ENCODE measurements around the gene LRRC40. TPM values are rescaled to one million over a fixed set of nuclear protein-coding genes. Genes with fewer than 3 reads are reported as not detected.
A peak's percentile ranks its signal among the peaks of the same experiment; 100 is the strongest.

Gene LRRC40
- total RNA-seq, 1 donor from 2014 or later: 10.3 TPM

DNA sequence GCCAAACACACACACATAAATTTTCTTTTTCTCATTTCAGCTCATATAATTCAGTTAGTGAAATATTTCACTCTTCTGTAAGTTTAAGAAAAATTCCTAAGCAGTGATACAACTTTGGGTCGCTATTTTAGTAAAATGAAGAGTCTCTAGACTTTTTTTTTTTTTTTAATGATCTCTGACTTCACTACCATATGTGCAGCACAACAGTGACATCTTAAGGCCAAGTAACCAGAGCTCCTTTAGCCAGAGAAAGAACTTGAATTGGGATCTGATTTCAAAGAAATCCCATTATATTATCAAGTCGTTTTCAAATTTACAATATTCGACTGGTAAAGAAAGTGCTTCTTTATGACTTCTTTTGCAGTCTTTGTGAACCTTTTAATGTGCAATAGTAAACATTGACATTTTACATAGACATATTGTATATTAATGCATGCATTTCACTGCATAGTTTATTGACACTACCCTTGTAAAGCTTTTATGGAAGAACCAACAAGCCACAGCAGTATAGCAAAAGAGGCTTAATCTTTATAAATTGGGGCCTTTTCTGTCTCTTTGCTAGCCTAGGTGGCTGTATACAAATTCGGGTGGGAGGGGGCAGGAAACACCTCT, 62.2 kb downstream of the LRRC40 start:
- H3K9me3 ChIP-seq: no peaks in the 10 kb centered on the region
- ATAC-seq: no peak
- no peak overlapping the region for H3K27ac ChIP-seq
- intact Hi-C loops (cut with DNase I): no loop called here
- H3K27me3 ChIP-seq: no peaks in the 10 kb centered on the region
- TF ChIP-seq, protein P1, sequence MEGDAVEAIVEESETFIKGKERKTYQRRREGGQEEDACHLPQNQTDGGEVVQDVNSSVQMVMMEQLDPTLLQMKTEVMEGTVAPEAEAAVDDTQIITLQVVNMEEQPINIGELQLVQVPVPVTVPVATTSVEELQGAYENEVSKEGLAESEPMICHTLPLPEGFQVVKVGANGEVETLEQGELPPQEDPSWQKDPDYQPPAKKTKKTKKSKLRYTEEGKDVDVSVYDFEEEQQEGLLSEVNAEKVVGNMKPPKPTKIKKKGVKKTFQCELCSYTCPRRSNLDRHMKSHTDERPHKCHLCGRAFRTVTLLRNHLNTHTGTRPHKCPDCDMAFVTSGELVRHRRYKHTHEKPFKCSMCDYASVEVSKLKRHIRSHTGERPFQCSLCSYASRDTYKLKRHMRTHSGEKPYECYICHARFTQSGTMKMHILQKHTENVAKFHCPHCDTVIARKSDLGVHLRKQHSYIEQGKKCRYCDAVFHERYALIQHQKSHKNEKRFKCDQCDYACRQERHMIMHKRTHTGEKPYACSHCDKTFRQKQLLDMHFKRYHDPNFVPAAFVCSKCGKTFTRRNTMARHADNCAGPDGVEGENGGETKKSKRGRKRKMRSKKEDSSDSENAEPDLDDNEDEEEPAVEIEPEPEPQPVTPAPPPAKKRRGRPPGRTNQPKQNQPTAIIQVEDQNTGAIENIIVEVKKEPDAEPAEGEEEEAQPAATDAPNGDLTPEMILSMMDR (IDR thresholded peaks at IDR 0.05): peak; percentile 12
- H3K4me3 ChIP-seq: no peak overlapping the region
- H3K36me3 ChIP-seq: peaks cover 23% of the 10 kb centered on the region
- H3K4me1 ChIP-seq: peaks cover 13% of the 10 kb centered on the region
- no peak for DNase-seq

DNA sequence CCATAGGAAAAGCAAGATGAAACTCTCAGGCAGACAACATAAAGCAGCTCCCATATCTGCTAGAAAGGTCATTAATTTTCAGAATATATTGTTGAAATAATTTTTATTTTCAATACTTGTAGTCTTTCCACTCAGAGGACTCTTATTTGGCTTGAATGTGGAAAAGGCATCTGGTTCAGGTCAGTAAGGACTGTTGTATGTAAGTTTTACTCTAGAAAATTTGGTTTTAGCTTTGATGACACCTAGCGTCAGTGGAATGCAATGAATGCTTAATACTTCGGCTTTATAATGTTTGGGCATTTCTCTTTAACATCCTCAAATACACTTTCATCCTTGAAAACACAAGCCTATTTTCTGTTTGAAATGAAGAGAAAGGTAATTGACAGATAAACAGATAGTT, 63.3 kb downstream of the LRRC40 start:
- H3K9me3 ChIP-seq: no peaks in the 10 kb centered on the region
- intact Hi-C loops (cut with DNase I): no loop called here
- H3K4me1 ChIP-seq: peaks cover 13% of the 10 kb centered on the region
- TF ChIP-seq, protein P1 (IDR thresholded peaks at IDR 0.05): peak; percentile 24
- no peaks in the 10 kb centered on the region for H3K27me3 ChIP-seq
- no peak overlapping the region for H3K27ac ChIP-seq
- no peak overlapping the region for H3K4me3 ChIP-seq
- ATAC-seq (no peak), DNase-seq (no peak)
- H3K36me3 ChIP-seq: peaks cover 18% of the 10 kb centered on the region

DNA sequence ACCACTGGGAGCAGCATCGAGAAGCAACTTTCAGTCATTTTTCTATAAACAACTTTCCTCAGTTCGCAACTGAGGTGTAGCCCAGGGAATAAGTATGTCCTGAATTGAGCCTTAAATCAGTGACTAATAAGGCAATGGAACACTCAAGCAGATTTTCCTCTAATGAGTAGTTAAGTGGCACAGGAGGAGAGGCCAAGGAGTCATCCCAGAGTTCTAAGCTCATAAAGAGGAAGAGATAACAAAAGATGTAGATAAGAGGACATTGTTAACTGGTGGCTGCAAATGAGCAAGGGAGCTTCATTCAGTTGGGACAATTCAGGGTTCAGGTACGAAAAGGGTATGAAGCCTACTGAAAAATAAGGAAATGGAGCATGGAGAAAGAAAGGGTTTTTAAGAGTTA, 64.5 kb downstream of the LRRC40 start:
- intact Hi-C loops (cut with DNase I): no loop called here
- Histone ChIP-seq H3K27ac (peak overlapping the region; percentile 31), H3K9me3 (no peaks in the 10 kb centered on the region), H3K36me3 (peaks cover 6% of the 10 kb centered on the region), H3K4me1 (peaks cover 13% of the 10 kb centered on the region), H3K27me3 (no peaks in the 10 kb centered on the region), H3K4me3 (no peak overlapping the region)
- DNase-seq (no peak), ATAC-seq (no peak)
- TF ChIP-seq, protein P1 (IDR thresholded peaks at IDR 0.05): no peak

DNA sequence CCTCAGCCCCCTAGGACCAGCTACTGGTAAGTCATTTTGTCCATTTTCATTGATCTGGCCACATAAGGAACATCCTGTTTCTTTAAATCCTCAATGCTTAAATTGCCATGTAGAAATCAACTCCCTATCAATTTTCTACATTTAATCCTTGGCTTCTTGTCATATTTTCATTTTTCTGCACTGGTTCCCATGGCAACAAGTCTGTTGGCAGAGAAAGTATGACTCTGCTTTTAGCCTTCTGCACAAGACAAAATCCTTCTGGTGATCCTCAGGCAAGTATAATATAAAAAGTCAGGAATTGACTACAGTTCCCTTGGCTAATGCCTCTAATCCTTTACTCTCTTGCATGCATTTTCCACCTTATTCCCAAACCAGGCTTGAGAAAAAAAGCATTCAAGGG, 65.0 kb downstream of the LRRC40 start:
- H3K36me3 ChIP-seq: peaks cover under 1% of the 10 kb centered on the region
- no peak for DNase-seq
- peak overlapping the region; percentile 31 for H3K27ac ChIP-seq
- peaks cover 13% of the 10 kb centered on the region for H3K4me1 ChIP-seq
- H3K27me3 ChIP-seq: no peaks in the 10 kb centered on the region
- no peak for ATAC-seq
- no peak overlapping the region for H3K4me3 ChIP-seq
- intact Hi-C loops (cut with DNase I): no loop called here
- TF ChIP-seq, protein P1 (IDR thresholded peaks at IDR 0.05): no peak
- H3K9me3 ChIP-seq: no peaks in the 10 kb centered on the region

DNA sequence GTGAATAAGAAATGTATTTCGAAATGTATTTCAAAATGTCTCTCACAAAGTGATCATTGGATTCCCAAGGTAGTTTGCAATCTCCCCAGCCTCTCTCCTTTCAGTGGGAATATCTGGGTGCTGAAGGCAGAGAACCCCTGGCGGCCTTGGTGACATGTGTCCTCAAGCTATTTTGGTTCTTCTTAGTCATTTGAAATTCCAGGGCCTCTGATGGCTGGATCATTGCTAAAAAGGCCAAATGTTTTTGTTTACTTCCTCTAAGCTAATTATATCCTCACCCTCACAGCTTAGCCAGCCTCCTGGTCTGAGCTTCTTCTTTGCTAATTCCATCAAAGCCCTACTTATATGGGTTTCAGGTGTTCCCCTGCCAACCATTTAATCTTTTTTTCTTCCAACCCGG, 71.2 kb downstream of the LRRC40 start:
- no peaks in the 10 kb centered on the region for H3K4me1 ChIP-seq
- ATAC-seq (no peak), DNase-seq (no peak)
- H3K27me3 ChIP-seq: no peaks in the 10 kb centered on the region
- no peaks in the 10 kb centered on the region for H3K36me3 ChIP-seq
- intact Hi-C loops (cut with DNase I): no loop called here
- no peak overlapping the region for H3K4me3 ChIP-seq
- TF ChIP-seq, protein P1 (IDR thresholded peaks at IDR 0.05): no peak
- no peak overlapping the region for H3K27ac ChIP-seq
- no peaks in the 10 kb centered on the region for H3K9me3 ChIP-seq

DNA sequence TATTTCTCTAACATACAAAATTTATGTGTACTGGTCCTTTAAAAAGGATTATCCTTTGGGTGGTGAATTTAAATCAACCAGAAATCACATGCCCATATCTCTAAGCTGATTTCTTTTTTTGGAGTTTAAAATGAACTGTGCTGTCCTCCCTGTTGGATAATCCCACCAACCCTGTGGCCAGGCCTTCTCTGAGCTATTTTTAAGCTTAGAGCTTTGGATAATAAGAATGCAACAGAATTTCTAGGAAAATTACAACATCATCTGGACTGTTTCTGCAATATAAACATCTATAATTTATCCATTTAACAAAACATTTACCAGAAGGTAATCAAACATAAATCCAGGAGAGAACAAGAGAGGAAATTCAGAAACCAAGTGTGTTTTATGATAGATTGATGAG, 88.3 kb downstream of the LRRC40 start:
- no peak overlapping the region for H3K4me3 ChIP-seq
- ATAC-seq (no peak), DNase-seq (no peak)

More for the DNA sequence above, 88.3 kb downstream of the LRRC40 start:
- Histone ChIP-seq H3K27me3 (no peaks in the 10 kb centered on the region), H3K36me3 (no peaks in the 10 kb centered on the region), H3K27ac (no peak overlapping the region), H3K4me1 (no peaks in the 10 kb centered on the region), H3K9me3 (no peaks in the 10 kb centered on the region)
- TF ChIP-seq, protein P1 (IDR thresholded peaks at IDR 0.05): no peak
- intact Hi-C loops (cut with DNase I): no loop called here
